D721Med (cell line): Measurements from ENCODE around the gene BTG2.

ENCODE experiments used
- DNase-seq: peaks from one replicate; pipeline ENCODE4 v3.0.0; 2011; ENCODE audit warnings: low spot score; ENCODE audit not compliant: insufficient read length
- FAIRE-seq: peaks from 2 replicates; lab custom pipeline; 2011; peaks lifted over from hg19 to GRCh38; lab: Jason Lieb, UNC
- CTCF ChIP-seq: IDR thresholded peaks from 2 replicates; pipeline ENCODE4 v1.5.1; 2012; ENCODE audit warnings: mild to moderate bottlenecking, control low read depth; ENCODE audit not compliant: insufficient read depth; ENCODE audit errors: missing control alignments

BTG2 gene

GRCh38 chr1:203320591-203321272 is 15.4 kb downstream of the BTG2 start:
- DNase-seq, result no peak
- no peak for TF ChIP-seq CTCF
- no peak for FAIRE-seq

- no peak for FAIRE-seq
- DNase-seq, result no peak
- no peak for TF ChIP-seq CTCF
These were observed 16.1 kb downstream of the BTG2 start for GRCh38 chr1:203321273-203322052.

GRCh38 chr1:203322500-203323179 is 17.3 kb downstream of the BTG2 start:
- FAIRE-seq (no peak), DNase-seq (no peak)
- TF ChIP-seq CTCF, result no peak

GRCh38 chr1:203323587-203323986 is 18.3 kb downstream of the BTG2 start:
- FAIRE-seq (no peak), DNase-seq (no peak)
- no peak for TF ChIP-seq CTCF

- TF ChIP-seq CTCF, result no peak
- FAIRE-seq, result no peak
- no peak for DNase-seq
These were observed 19.0 kb downstream of the BTG2 start for GRCh38 chr1:203324105-203325025.

GRCh38 chr1:203325026-203325417 is 19.7 kb downstream of the BTG2 start:
- FAIRE-seq, result no peak
- DNase-seq, result no peak
- no peak for TF ChIP-seq CTCF
